GM12892 (cell line): Measurements from ENCODE around the gene GLS2.
"Not testable (repeated sequence)": the region's sequence is repeated elsewhere in the genome, so short reads cannot be mapped to it uniquely, and the experiment has no call there.

Source experiments
- DNase-seq: peaks from one replicate; pipeline ENCODE4 v3.0.0; 2011; ENCODE audit not compliant: insufficient read length
- FAIRE-seq: peaks from 2 replicates; lab custom pipeline; 2011; peaks lifted over from hg19 to GRCh38; lab: Jason Lieb, UNC
- POLR2A ChIP-seq: IDR thresholded peaks from 2 replicates; pipeline ENCODE4 v1.6.1; 2011; ENCODE audit warnings: low read depth, low read length, control low read depth
- POLR2AphosphoS5 ChIP-seq: IDR thresholded peaks from 2 replicates; pipeline ENCODE4 v1.6.1; 2011; ENCODE audit warnings: low read depth, low read length, control low read depth
- TAF1 ChIP-seq: IDR thresholded peaks from 2 replicates; pipeline ENCODE4 v1.6.1; 2011; ENCODE audit warnings: low read depth, mild to moderate bottlenecking, control low read depth, low read length, borderline replicate concordance

Gene GLS2

DNA sequence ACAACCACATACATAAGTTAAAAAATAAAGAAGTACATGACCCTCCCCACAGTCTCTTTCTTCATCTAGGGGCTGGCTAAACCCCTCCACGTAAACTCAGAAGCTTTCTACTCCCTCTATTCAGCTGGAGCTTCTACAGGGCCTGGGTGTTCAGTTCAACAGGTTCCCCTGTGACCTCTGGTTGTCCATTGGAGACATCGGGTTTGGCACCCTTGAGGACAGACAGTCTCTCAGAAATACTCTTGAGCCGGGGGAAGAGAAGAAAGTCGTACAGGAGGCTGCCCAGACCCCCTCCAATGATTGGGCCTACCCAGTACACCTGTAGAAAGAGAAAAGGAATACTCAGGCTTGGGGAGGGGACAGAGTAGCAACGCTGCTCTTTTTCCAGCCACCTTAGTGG, 36.8 kb downstream of the GLS2 start:
- FAIRE-seq (no peak), DNase-seq (no peak)
- TF ChIP-seq TAF1 (no peak), POLR2A (no peak), POLR2AphosphoS5 (no peak)

DNA sequence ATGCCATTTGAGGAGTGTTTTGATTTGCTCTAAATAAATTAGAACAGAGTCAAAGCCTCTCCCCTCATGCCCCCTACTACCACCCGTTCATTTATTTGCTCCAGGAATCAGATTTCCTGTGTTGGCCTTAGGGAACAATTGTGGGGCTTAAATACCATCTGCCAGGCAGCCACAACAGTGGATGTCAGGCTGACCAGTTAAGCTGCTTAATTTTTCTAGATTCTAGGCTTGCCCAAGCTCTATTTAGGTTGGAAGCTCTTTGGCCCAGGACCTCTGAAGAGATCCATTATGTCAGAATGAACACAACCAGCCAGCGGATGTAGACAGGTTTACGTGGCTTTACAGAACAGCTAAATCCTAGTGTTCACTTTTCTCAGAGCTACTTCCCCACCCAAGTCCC, 37.7 kb downstream of the GLS2 start:
- TF ChIP-seq POLR2A (no peak), TAF1 (no peak), POLR2AphosphoS5 (no peak)
- FAIRE-seq = no peak
- DNase-seq = no peak

DNA sequence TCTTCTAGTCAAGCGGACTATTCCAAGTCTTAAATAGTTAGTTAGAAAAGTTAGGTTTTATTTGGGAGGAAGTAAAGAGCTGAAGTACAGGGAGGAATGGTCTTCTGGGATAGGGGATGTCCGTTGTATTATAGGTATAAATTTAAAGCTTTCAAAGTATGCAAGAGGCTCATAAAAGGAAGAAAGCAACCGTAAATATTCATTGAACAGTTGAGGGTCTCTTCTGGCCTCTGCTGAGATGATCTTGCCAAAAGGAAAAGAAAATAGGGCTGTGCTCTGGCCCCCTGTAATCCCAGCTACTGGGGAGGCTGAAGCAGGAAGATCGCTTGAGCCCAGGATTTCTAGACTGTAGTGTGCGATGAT, 38.4 kb downstream of the GLS2 start:
- DNase-seq (no peak), FAIRE-seq (no peak)
- TF ChIP-seq POLR2A (no peak), POLR2AphosphoS5 (no peak), TAF1 (no peak)

DNA sequence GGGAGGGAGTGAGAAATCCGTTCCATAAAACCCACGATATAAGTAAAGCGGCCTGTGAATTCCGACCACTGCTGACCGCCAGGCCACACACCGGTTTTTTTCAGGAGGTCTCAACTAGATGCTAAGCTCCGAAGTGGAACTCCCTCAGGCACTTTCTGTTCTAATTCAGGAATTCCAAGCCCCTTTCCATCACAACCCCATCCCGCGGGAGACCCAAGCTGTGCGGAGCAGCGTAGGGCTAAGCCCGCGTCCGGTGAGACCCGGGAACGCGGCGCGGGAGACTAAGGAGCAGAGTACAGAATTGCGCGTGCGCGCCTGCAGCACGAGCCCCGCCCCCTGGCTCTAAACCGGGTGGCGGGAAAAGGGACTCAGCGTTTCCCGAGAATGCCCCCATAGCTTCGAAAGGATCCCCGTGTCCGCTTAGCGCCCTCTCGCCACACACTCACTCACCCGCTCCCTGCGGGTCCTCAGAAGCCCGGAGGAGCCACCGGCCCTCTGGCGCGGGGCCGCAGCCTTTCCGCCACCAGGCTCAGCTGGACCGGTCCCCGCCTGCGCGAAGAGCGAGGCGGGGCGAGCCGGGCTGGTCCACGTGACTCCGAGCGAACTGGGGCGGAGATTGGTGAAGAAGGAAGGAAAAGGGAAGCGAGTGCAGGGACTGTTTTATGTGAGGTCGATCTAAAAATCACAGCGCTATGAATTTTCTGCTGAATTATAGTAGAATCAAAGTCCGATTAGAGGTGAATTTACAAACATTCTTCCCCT, 38.9 kb downstream of the GLS2 start, which contains the start of gene TIMELESS:
TSS of gene TIMELESS (minus strand) at position 567 of the 762 bp plus-strand sequence. CDS start 15,256 bp downstream, outside the sequence.
- peak; percentile 65 for TF ChIP-seq POLR2AphosphoS5
- TF ChIP-seq TAF1 = peak; percentile 64; the same call in 1 of the 2 replicates
- peak; percentile 86 for TF ChIP-seq POLR2A
- peak; percentile 97 for FAIRE-seq
- peak; percentile 92 for DNase-seq

DNA sequence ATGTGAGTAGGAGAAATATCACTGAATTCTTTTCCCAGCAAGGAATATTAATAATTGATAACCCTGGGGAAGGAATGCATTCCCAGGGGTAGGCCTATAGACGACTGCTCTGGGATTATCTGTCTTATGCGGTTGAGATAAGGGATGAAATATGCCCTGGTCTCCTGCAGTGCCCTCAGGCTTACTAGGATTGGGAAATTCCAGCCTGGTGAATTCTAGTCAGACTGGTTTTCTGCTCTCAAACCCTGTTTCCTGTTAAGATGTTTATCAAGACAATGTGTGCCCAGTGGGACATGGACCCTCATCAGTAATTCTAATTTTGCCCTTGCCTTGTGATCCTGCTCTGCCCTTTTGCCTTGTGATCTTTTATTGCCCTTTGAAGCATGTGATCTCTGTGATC, 44.8 kb downstream of the GLS2 start:
- not testable (repeated sequence) for DNase-seq, FAIRE-seq

DNA sequence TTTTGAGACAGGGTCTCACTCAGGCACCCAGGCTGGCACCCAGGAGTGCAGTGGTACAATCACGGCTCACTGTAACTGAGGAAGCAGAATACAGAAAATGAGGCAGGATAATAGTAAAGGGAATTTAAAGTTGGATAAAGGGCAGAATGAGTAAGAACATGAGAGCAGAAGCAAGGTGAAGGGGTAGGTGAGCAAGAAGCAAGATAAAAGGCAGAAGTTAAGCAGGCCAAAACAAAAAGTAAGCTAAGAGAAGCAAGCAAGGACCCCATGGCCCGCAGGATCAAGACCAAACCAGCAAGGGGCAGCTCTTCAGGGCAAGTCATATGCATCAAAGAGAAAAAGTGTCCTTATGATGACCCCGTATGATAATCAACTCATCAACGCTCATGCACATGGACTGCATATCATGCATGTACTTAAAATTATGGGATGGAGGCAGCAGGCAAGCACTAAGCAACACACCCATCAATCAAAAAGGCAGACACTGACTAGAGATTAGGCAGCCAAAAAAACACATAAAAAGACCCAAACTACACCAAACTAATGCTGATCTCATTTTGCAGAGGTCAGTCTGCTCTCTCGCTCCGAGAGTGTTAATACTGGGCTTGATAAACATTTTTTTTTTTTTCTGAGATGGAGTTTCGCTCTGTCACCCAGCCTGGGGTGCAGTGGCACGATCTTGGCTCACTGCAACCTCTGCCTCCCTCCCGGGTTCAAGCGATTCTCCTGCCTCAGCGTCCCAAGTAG, 50.4 kb downstream of the GLS2 start:
- FAIRE-seq (no peak), DNase-seq (no peak)

DNA sequence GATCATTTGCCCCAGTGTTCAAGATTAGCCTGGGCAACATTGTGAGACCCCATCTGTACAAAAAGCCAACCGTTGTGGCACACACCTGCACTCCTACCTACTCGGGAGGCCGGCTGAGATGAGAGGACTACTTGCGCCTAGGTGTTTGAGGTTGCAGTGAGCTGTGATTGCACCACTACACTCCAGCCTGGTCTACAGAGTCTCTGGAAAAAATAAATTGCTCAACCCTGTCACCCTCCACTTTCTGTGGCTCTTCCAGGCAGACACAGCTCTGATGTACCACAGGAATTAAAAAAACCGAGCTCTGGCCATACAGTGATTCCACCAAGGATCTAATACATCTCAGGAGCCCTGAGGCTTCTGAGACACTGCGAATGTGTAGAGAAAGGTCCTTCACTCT, 53.1 kb downstream of the GLS2 start:
- DNase-seq (no peak), FAIRE-seq (no peak)
- TF ChIP-seq TAF1 (no peak), POLR2A (no peak), POLR2AphosphoS5 (no peak)

More for the DNA sequence above, 50.4 kb downstream of the GLS2 start:
- TF ChIP-seq POLR2AphosphoS5 = no peak
- TF ChIP-seq POLR2A = no peak
- TF ChIP-seq TAF1 = no peak

DNA sequence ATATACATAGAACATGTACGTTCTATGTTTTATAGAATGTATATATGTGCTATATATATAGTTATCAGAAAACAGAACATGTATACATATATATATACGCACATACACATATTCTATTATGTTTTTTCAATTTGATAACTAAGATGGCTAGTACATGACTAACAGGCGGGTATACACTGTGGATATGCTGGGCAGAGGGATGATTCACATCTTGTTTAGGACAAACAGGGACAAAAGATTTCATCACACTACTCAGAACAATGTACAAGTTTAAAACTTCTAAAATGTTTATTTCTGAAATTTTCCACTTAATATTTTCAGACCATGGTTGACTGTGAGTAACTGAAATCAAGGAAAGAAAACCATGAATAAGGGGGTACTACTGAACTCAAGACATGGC, 56.1 kb downstream of the GLS2 start:
- TF ChIP-seq TAF1 = no peak
- TF ChIP-seq POLR2AphosphoS5 = no peak
- TF ChIP-seq POLR2A = no peak
- FAIRE-seq = no peak
- no peak for DNase-seq

DNA sequence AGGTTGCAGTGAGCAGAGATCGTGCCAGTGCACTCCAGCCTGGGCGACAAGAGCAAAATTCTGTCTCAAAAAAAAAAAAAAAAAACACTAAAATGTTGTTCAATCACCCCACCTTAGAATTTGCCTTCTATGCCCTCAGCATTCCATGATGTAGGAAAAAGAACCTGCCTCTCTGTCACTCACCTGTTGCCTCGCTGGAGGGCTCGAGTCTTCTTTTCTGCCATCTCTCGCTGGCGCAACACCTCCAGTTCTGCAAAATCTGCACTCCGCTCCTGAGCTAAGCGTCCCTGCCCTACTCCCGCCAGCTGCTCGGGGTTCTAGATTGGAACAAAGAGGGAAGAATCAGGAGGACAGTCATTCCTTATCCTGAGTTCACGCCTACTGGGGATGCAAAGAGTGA, 56.7 kb downstream of the GLS2 start:
- no peak for FAIRE-seq
- TF ChIP-seq TAF1 (no peak), POLR2AphosphoS5 (no peak), POLR2A (no peak)
- DNase-seq = no peak

DNA sequence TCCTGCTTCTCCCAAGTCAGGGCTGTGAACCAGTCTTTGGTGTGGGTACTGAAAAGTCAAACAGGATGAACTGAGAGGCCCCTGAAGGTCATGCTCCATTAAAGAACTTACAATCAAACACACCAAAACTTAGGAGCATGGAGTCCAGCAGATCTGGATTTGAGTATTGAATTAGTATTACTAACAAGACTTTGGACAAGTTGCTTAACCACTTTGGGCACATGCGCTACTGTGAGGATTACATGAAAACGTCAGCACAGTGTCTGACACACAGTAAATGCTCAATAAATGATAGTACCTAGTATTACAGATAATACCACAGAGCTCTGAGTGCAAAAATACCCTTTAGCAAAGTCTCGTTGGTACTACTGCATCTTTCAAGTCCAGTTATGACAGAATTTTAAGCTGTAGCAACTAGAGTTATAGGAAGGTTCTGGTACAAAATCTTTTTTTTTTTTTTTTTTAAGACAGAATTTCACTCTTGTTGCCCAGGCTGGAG, 62.0 kb downstream of the GLS2 start:
- DNase-seq = no peak
- no peak for TF ChIP-seq TAF1
- no peak for TF ChIP-seq POLR2A
- no peak for TF ChIP-seq POLR2AphosphoS5
- FAIRE-seq = no peak

DNA sequence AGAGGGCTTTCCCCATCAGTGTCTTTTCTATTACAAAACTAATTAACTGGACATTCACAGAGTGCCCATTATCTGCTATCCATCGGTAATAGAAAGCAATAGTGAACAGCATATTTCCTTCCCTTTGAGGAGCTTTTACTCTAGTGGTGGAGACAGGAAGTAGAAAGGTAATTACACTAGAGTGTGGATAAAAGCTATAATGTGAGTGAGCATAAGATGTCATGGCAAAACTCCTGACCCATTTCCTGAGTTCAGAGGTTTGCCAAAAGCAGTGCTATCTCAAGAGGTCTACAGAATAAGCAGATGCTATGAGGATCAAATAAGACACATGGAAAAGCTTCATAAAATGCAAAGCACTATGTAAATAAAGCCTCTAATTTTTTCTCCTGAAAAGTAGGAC, 62.8 kb downstream of the GLS2 start:
- no peak for FAIRE-seq
- no peak for DNase-seq
- no peak for TF ChIP-seq TAF1
- TF ChIP-seq POLR2A = no peak
- TF ChIP-seq POLR2AphosphoS5 = no peak
